ENCODE results near the gene C5.

The C5 gene

DNA sequence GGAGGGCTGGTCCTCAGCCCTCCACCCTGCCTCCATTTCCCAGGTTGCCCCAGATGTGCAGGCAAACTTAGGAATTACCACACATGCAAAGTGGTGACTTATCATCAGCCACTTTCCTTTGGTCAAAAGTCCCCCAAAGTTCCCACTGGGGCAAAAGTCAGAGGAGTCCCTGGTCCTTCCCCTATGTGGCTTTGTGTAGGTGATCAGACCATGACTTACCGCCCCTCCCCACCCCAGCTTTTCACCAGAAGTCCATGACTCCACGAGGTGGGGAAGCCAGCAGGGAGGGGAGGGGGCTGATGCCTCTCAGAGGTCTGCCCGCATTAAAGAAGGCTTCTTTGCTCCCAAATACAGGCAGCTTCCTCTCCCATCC, 129.3 kb downstream of the C5 start:
- Histone ChIP-seq H3K9ac (ENCODE audit: low read length) (no peak overlapping the region), H3K9me2 (replicated peaks; ENCODE audit: insufficient read depth, low read length) (no peaks in the 10 kb centered on the region), H3K79me2 (ENCODE audit: insufficient read depth, low read length) (no peaks in the 10 kb centered on the region), H3K4me3 (ENCODE audit: insufficient read depth, low read length, poor library complexity, severe bottlenecking) (no peak overlapping the region), H3K27ac (ENCODE audit: low read depth, low read length) (no peak overlapping the region), H2AFZ (ENCODE audit: low read depth, low read length, severe bottlenecking) (no peak overlapping the region), H3F3A (ENCODE audit: insufficient read depth) (0 out of 2 replicates have a peak, but pooled peaks cover 3% of the 10 kb centered on the region), H3K27me3 (ENCODE audit: low read length) (no peaks in the 10 kb centered on the region), H3K9me3 (ENCODE audit: insufficient read depth, low read length) (no peaks in the 10 kb centered on the region), H3K4me2 (ENCODE audit: low read depth, low read length, poor library complexity, severe bottlenecking) (no peak overlapping the region), H3K36me3 (ENCODE audit: low read length) (no peaks in the 10 kb centered on the region), H4K20me1 (ENCODE audit: low read depth, low read length) (no peaks in the 10 kb centered on the region)
- TF ChIP-seq, protein P1, sequence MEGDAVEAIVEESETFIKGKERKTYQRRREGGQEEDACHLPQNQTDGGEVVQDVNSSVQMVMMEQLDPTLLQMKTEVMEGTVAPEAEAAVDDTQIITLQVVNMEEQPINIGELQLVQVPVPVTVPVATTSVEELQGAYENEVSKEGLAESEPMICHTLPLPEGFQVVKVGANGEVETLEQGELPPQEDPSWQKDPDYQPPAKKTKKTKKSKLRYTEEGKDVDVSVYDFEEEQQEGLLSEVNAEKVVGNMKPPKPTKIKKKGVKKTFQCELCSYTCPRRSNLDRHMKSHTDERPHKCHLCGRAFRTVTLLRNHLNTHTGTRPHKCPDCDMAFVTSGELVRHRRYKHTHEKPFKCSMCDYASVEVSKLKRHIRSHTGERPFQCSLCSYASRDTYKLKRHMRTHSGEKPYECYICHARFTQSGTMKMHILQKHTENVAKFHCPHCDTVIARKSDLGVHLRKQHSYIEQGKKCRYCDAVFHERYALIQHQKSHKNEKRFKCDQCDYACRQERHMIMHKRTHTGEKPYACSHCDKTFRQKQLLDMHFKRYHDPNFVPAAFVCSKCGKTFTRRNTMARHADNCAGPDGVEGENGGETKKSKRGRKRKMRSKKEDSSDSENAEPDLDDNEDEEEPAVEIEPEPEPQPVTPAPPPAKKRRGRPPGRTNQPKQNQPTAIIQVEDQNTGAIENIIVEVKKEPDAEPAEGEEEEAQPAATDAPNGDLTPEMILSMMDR (IDR thresholded peaks at IDR 0.05; ENCODE audit: insufficient read depth, low read length, poor library complexity, severe bottlenecking) = no peak
- TF ChIP-seq EZH2phosphoT487 (conservative IDR thresholded peaks at IDR 0.05; ENCODE audit: low read length) = no peak

DNA sequence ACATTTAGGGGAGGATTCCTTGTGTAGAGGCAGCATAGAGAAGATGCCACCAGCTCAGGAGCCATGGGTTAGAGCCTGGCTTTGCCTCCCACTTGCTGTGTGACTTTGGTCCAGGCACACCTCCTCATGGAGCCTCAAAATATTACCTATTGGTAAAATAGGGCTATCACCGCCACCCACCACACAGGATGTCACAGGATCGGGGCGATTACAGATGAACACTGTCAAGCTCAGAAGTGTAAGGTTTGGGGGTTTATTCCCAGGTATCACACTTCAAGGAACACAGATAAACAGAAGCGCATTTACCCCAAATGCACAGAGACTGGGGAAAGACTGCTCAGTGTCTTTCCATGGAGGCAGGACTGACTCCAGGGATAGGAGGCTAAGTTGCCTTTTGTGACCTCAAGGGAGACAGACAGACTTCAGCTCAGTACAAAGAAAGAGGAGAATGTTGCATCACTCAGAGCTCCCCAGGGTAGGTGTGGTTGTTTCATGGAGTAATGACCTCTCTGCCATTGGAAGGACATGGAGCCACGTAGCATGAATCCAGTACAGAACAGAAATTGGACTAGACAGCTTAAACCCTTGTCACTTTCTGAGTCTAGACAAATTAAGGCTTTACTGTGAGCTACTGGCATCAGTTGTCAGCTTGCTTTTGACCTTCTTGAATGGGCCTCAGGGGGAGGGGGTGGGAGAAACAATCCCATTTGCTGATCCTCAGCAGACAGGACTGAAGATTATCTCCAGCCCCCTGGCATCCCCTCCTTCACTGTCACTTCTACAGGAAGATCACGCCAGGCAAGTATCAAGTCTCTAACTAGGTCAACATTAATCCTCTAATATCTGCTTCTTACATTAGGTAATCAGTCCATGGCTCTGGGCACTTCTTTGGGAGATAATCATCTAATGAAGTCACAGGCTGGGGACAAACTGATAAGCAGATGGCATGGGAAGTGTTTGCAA, 130.0 kb downstream of the C5 start:
- Histone ChIP-seq H4K20me1 (ENCODE audit: low read depth, low read length) (no peaks in the 10 kb centered on the region), H3K9me2 (replicated peaks; ENCODE audit: insufficient read depth, low read length) (no peaks in the 10 kb centered on the region), H3K79me2 (ENCODE audit: insufficient read depth, low read length) (no peaks in the 10 kb centered on the region), H3F3A (ENCODE audit: insufficient read depth) (0 out of 2 replicates have a peak, but pooled peaks cover 3% of the 10 kb centered on the region), H3K9me3 (ENCODE audit: insufficient read depth, low read length) (no peaks in the 10 kb centered on the region), H3K9ac (ENCODE audit: low read length) (no peak overlapping the region; the same call in 1 of the 2 replicates), H3K27ac (ENCODE audit: low read depth, low read length) (no peak overlapping the region), H2AFZ (ENCODE audit: low read depth, low read length, severe bottlenecking) (no peak overlapping the region), H3K4me3 (ENCODE audit: insufficient read depth, low read length, poor library complexity, severe bottlenecking) (no peak overlapping the region), H3K36me3 (ENCODE audit: low read length) (no peaks in the 10 kb centered on the region), H3K4me2 (ENCODE audit: low read depth, low read length, poor library complexity, severe bottlenecking) (no peak overlapping the region), H3K27me3 (ENCODE audit: low read length) (no peaks in the 10 kb centered on the region)
- TF ChIP-seq, protein P1 (IDR thresholded peaks at IDR 0.05; ENCODE audit: insufficient read depth, low read length, poor library complexity, severe bottlenecking) = no peak
- TF ChIP-seq EZH2phosphoT487 (conservative IDR thresholded peaks at IDR 0.05; ENCODE audit: low read length) = no peak

DNA sequence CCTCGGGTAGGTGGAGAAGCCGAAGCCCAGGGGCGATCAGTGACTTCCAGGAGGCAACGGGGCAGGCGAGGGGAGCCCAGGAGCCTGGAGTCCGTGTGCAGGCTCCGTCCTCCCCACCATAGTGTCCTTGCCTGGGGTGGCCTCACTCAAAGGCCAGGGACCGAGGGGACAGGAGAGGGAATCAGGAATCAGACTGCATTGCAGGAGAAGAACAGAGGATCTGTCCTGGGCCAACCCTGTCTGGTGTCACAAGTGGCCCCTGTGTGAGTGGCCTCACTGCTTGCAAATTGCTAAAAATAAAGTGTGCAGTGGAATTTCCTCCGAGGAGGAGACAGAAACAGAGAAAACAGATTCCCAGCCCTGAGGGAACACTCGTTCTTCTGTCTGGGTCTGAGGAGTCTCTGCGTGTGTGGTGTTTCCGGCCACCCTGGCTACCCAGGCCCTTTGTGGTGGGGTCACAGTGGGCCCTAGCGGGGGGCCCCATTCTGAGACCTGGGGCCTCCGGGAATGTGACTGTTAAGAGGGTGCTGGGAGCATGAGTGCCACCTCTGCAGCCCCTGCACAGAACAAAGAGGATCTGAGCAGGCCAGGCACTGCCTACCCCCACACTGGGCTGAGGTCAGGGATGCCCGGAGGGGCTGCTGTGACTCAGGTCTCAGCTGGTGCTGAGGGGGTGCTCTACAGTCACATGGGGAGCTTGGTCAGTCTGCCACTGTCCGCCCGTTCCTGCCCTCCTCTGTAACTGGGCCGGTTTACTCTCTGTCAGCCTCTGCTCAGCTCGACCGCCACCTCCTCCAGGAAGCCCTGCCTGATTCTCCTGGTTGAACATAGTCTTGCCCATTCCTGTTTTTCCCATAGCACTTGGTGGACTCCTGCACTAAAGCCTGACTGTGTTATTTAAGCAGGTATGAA, 130.9 kb downstream of the C5 start:
- Histone ChIP-seq H3K9ac (ENCODE audit: low read length) (no peak overlapping the region), H3K9me2 (replicated peaks; ENCODE audit: insufficient read depth, low read length) (no peaks in the 10 kb centered on the region), H4K20me1 (ENCODE audit: low read depth, low read length) (no peaks in the 10 kb centered on the region), H3K36me3 (ENCODE audit: low read length) (no peaks in the 10 kb centered on the region), H3K27ac (ENCODE audit: low read depth, low read length) (no peak overlapping the region), H2AFZ (ENCODE audit: low read depth, low read length, severe bottlenecking) (no peak overlapping the region), H3K27me3 (ENCODE audit: low read length) (no peaks in the 10 kb centered on the region), H3K79me2 (ENCODE audit: insufficient read depth, low read length) (no peaks in the 10 kb centered on the region), H3K4me2 (ENCODE audit: low read depth, low read length, poor library complexity, severe bottlenecking) (no peak overlapping the region), H3K9me3 (ENCODE audit: insufficient read depth, low read length) (no peaks in the 10 kb centered on the region), H3K4me3 (ENCODE audit: insufficient read depth, low read length, poor library complexity, severe bottlenecking) (no peak overlapping the region), H3F3A (ENCODE audit: insufficient read depth) (0 out of 2 replicates have a peak, but pooled peaks cover 3% of the 10 kb centered on the region)
- TF ChIP-seq, protein P1 (IDR thresholded peaks at IDR 0.05; ENCODE audit: insufficient read depth, low read length, poor library complexity, severe bottlenecking) = no peak
- TF ChIP-seq EZH2phosphoT487 (conservative IDR thresholded peaks at IDR 0.05; ENCODE audit: low read length) = no peak

All from SU-DHL-6 (cell line).